SK-N-SH (cell line): ENCODE measurements around the gene FARSA. TPM values are rescaled to one million over a fixed set of nuclear protein-coding genes. Genes with fewer than 3 reads are reported as not detected.
A peak's percentile ranks its signal among the peaks of the same experiment; 100 is the strongest.

Source experiments
- CTCF ChIA-PET: fragments of 300-600, 350-600 bp; formaldehyde crosslinking; extraction: SDS; loops from one replicate; lab custom pipeline; 2021; lab: Yijun Ruan, JAX
- POLR2A ChIA-PET: fragments of 350-600 bp; sonication (Branson Sonifier 250); formaldehyde crosslinking; extraction: SDS; loops from one replicate; lab custom pipeline; 2020; ENCODE audit warnings: antibody characterized with exemption, inconsistent platforms; lab: Yijun Ruan, JAX
- DNase-seq: peaks from one replicate; pipeline ENCODE4 v3.0.0; 2012
- H2AFZ ChIP-seq: fragments of 200-600 bp; sonication (generic); 2 replicates; pipeline ENCODE4 v1.8.1; 2016; ENCODE audit warnings: antibody characterized with exemption, mild to moderate bottlenecking, low read depth
- H3F3A ChIP-seq: fragments of 200-600 bp; sonication (generic); replicated peaks from 2 replicates; pipeline ENCODE3; 2016; ENCODE audit warnings: antibody characterized with exemption, mild to moderate bottlenecking; ENCODE audit not compliant: insufficient read depth
- H3K27ac ChIP-seq, 2 experiments: fragments of 200-500 bp in 1 of 2; fragments of 200-600 bp in 1 of 2; sonication (Bioruptor generic) in 1 of 2; sonication (generic), shearing (Covaris generic) in 1 of 2; 2 replicates each; pipeline versions ENCODE4 v1.5.1 to v1.6.1; 2014 to 2016; ENCODE audit warnings: low read depth in 2 of 2, inconsistent platforms in 1 of 2, low read length in 1 of 2, mild to moderate bottlenecking in 1 of 2, mixed read lengths in 1 of 2
- H3K27me3 ChIP-seq: fragments of 200-600 bp; sonication (generic), shearing (Covaris generic); 2 replicates; pipeline ENCODE4 v1.6.1; 2016; ENCODE audit warnings: mixed run types; ENCODE audit not compliant: insufficient read depth
- H3K36me3 ChIP-seq, 2 experiments: fragments of 200-500 bp in 1 of 2; fragments of 200-600 bp in 1 of 2; sonication (Bioruptor generic) in 1 of 2; sonication (generic) in 1 of 2; replicated peaks in 1 of 2; 2 replicates each; pipeline versions ENCODE3 to v1.5.1; 2014 to 2016; ENCODE audit warnings: low read length in 1 of 2, mild to moderate bottlenecking in 1 of 2; ENCODE audit not compliant: insufficient read depth in 2 of 2, control insufficient read depth in 1 of 2
- H3K4me1 ChIP-seq, 2 experiments: fragments of 200-500 bp in 1 of 2; fragments of 200-600 bp in 1 of 2; sonication (Bioruptor generic) in 1 of 2; sonication (generic), shearing (Covaris generic) in 1 of 2; 2 replicates each; pipeline versions ENCODE4 v1.5.1 to v1.6.1; 2014 to 2016; ENCODE audit warnings: low read depth in 1 of 2, low read length in 1 of 2, mixed run types in 1 of 2; ENCODE audit not compliant: insufficient read depth in 2 of 2, control insufficient read depth in 1 of 2
- H3K4me2 ChIP-seq: fragments of 200-600 bp; sonication (generic), shearing (Covaris generic); 2 replicates; pipeline ENCODE4 v1.6.1; 2017; ENCODE audit warnings: mixed run types
- H3K4me3 ChIP-seq, 2 experiments: fragments of 200-500 bp in 1 of 2; fragments of 200-600 bp in 1 of 2; sonication (Bioruptor generic) in 1 of 2; sonication (generic), shearing (Covaris generic) in 1 of 2; 2 replicates each; pipeline versions ENCODE4 v1.5.1 to v1.8.1; 2014 to 2016; ENCODE audit warnings: low read depth in 2 of 2, inconsistent platforms in 1 of 2, low read length in 1 of 2, mild to moderate bottlenecking in 1 of 2, mixed read lengths in 1 of 2, moderate library complexity in 1 of 2
- H3K79me2 ChIP-seq: fragments of 200-600 bp; sonication (generic); 2 replicates; pipeline ENCODE4 v1.8.1; 2017; ENCODE audit warnings: mild to moderate bottlenecking; ENCODE audit not compliant: insufficient read depth
- H3K9ac ChIP-seq: fragments of 200-600 bp; sonication (generic); 2 replicates; pipeline ENCODE4 v1.6.1; 2017; ENCODE audit warnings: mixed run types
- H3K9me2 ChIP-seq: fragments of 200-600 bp; sonication (generic); 2 replicates; pipeline ENCODE4 v1.6.1; 2017; ENCODE audit warnings: mixed run types
- H3K9me3 ChIP-seq: fragments of 200-600 bp; sonication (generic); 2 replicates; pipeline ENCODE4 v1.6.1; 2017; ENCODE audit warnings: mixed run types, mild to moderate bottlenecking, moderate library complexity
- H4K20me1 ChIP-seq: fragments of 200-600 bp; sonication (generic); 2 replicates; pipeline ENCODE4 v1.6.1; 2017; ENCODE audit warnings: mild to moderate bottlenecking, mixed run types; ENCODE audit not compliant: insufficient read depth
- CHD2 ChIP-seq: fragments of 150-350 bp; IDR thresholded peaks from 2 replicates; pipeline ENCODE4 v1.6.1; 2018; ENCODE audit warnings: low read length; ENCODE audit not compliant: partially characterized antibody
- ELF1 ChIP-seq: IDR thresholded peaks from 2 replicates; pipeline ENCODE4 v1.4.0; 2012
- FOSL2 ChIP-seq: IDR thresholded peaks from 2 replicates; pipeline ENCODE4 v1.4.0; 2012; ENCODE audit warnings: low read depth, mild to moderate bottlenecking, moderate library complexity, borderline replicate concordance
- FOXM1 ChIP-seq: IDR thresholded peaks from 2 replicates; pipeline ENCODE4 v1.4.0; 2012; ENCODE audit warnings: low read depth, mild to moderate bottlenecking
- GABPA ChIP-seq: IDR thresholded peaks from 2 replicates; pipeline ENCODE4 v1.4.0; 2012; ENCODE audit warnings: low read depth, mild to moderate bottlenecking
- IRF3 ChIP-seq: fragments of 150-350 bp; IDR thresholded peaks from 2 replicates; pipeline ENCODE4 v1.6.1; 2016; ENCODE audit warnings: mild to moderate bottlenecking, low read depth, low read length
- NFIC ChIP-seq: IDR thresholded peaks from 2 replicates; pipeline ENCODE4 v1.4.0; 2012; ENCODE audit warnings: borderline replicate concordance
- PBX3 ChIP-seq: IDR thresholded peaks from 2 replicates; pipeline ENCODE4; 2012
- REST ChIP-seq: IDR thresholded peaks from 2 replicates; pipeline ENCODE4 v1.6.1; 2012; ENCODE audit warnings: mild to moderate bottlenecking, low read depth, low read length, moderate library complexity
- RFX5 ChIP-seq: IDR thresholded peaks from 2 replicates; pipeline ENCODE4 v1.6.1; 2012; ENCODE audit warnings: mild to moderate bottlenecking, improper control_type of control experiment, low read length
- SIN3A ChIP-seq: IDR thresholded peaks from 2 replicates; pipeline ENCODE4 v1.6.1; 2012; ENCODE audit warnings: low read depth, mild to moderate bottlenecking, low read length, moderate library complexity, borderline replicate concordance
- SMC3 ChIP-seq: IDR thresholded peaks from 2 replicates; pipeline ENCODE4 v1.6.1; 2012; ENCODE audit warnings: low read depth, low read length, improper control_type of control experiment
- TAF1 ChIP-seq: IDR thresholded peaks from 2 replicates; pipeline ENCODE4 v1.6.1; 2012; ENCODE audit warnings: low read depth, mild to moderate bottlenecking, low read length, moderate library complexity, borderline replicate concordance
- TCF12 ChIP-seq: IDR thresholded peaks from 2 replicates; pipeline ENCODE4 v1.4.0; 2012
- TEAD4 ChIP-seq: IDR thresholded peaks from 2 replicates; pipeline ENCODE4 v1.4.0; 2012; ENCODE audit warnings: mild to moderate bottlenecking, borderline replicate concordance; ENCODE audit not compliant: insufficient read depth
- WGBS: methylation state at CpG from one replicate; pipeline ENCODE4 v1.1.6; 2017; ENCODE audit warnings: low lambda C conversion rate; 5-methylcytosine and 5-hydroxymethylcytosine counted together
- polyA plus RNA-seq, 3 experiments: library from polyadenylated mRNA; depleted of rRNA; stranded (reverse); fragments of >200 nt; gene quantifications; 2 replicates each; pipeline ENCODE4 v1.2.3, GENCODE V29; 2012

FARSA gene
- polyA plus RNA-seq, 1 of the 3 experiments (the other 2 are of a cell fraction), result 170 TPM

- ChIA-PET POLR2A (interaction anchor here (1.1 to 2.0 kb wide), 2 partner anchors 17 to 24 kb away, joined by 3 to 6 read pairs; partner anchors contain the start of gene GCDH), CTCF (interaction anchor here (10.3 kb wide), 1 partner anchor 27 kb away, joined by 62 read pairs; no protein-coding TSS in a partner anchor)
- H3K27ac ChIP-seq, result no peak overlapping the region
These were observed 59.4 kb downstream of the FARSA start for GRCh38 chr19:12873891-12874745.

GRCh38 chr19:12872941-12873890 lies 60.3 kb downstream of the FARSA start:
- Histone ChIP-seq H4K20me1 (no peaks in the 10 kb centered on the region), H2AFZ (no peak overlapping the region), H3K4me1 (no peaks in the 10 kb centered on the region), H3K4me3 (no peak overlapping the region), H3K27me3 (no peaks in the 10 kb centered on the region), H3K9ac (no peak overlapping the region), H3K4me2 (no peak overlapping the region), H3K9me2 (no peaks in the 10 kb centered on the region), H3K79me2 (no peaks in the 10 kb centered on the region), H3K27ac (no peak overlapping the region), H3K36me3 (peaks cover 0 to 3% of the 10 kb centered on the region in 2 experiments), H3F3A (peaks cover 7% of the 10 kb centered on the region), H3K9me3 (no peaks in the 10 kb centered on the region)
- 98% methylated on average over 70 of the region's 70 CpGs for WGBS
- ChIA-PET CTCF (interaction anchor here (0.6 to 10.3 kb wide), 7 partner anchors 7 to 458 kb away, joined by 3 to 62 read pairs (median 4); partner anchors contain the start of gene KLF1), POLR2A (interaction anchor here (0.6 to 2.0 kb wide), 4 partner anchors 8 to 67 kb away, joined by 3 to 6 read pairs (median 3); partner anchors contain the start of genes DNASE2 and GCDH)
- peak; percentile 83 for DNase-seq
- TF ChIP-seq ELF1, result no peak
- no peak for TF ChIP-seq CHD2
- TF ChIP-seq TEAD4, result no peak
- no peak for TF ChIP-seq FOXM1
- no peak for TF ChIP-seq PBX3
- no peak for TF ChIP-seq SIN3A
- no peak for TF ChIP-seq REST
- no peak for TF ChIP-seq NFIC

More at GRCh38 chr19:12873891-12874745, 59.4 kb downstream of the FARSA start:
- TF ChIP-seq SMC3, result no peak
- TF ChIP-seq ELF1, result no peak
- TF ChIP-seq PBX3, result no peak
- TF ChIP-seq GABPA, result no peak
- TF ChIP-seq TCF12, result no peak
- no peak for TF ChIP-seq FOSL2
- TF ChIP-seq IRF3, result no peak
- TF ChIP-seq RFX5, result no peak
- no peak for TF ChIP-seq TAF1
- peaks cover 0 to 3% of the 10 kb centered on the region in 2 experiments for H3K36me3 ChIP-seq
- peaks cover 7% of the 10 kb centered on the region for H3F3A ChIP-seq
- H3K9me2 ChIP-seq, result no peaks in the 10 kb centered on the region
- no peak overlapping the region for H3K4me2 ChIP-seq
- H3K4me1 ChIP-seq, result no peaks in the 10 kb centered on the region
- no peak overlapping the region for H3K4me3 ChIP-seq
- no peak overlapping the region for H2AFZ ChIP-seq
- H3K27me3 ChIP-seq, result no peaks in the 10 kb centered on the region
- peak; percentile 30 for DNase-seq
- no peak overlapping the region for H3K9ac ChIP-seq
- no peaks in the 10 kb centered on the region for H4K20me1 ChIP-seq
- WGBS, result 97% methylated on average over 56 of the region's 86 CpGs
- H3K9me3 ChIP-seq, result no peaks in the 10 kb centered on the region
- H3K79me2 ChIP-seq, result no peaks in the 10 kb centered on the region
